ENCODE data around the gene EFCAB6.

DNA sequence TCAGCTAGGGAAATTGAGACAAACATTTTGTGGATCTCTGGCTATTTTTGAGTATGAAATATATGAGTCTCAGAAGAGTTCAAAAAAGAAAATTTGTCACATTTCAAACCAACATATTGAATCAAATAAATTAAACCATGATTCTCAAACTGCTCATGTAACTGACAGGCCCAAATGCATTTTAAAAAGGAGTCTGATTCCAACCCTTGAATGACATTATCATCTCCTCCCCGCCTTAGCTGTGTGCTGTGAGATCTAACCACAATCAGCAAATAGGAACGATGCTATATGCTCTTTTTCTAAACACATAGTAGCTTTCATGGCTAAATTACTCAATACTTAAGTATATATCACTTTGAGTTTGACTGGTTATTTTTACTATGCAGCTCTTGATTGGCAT, 57.1 kb downstream of the EFCAB6 start:
- TF ChIP-seq, protein P1, sequence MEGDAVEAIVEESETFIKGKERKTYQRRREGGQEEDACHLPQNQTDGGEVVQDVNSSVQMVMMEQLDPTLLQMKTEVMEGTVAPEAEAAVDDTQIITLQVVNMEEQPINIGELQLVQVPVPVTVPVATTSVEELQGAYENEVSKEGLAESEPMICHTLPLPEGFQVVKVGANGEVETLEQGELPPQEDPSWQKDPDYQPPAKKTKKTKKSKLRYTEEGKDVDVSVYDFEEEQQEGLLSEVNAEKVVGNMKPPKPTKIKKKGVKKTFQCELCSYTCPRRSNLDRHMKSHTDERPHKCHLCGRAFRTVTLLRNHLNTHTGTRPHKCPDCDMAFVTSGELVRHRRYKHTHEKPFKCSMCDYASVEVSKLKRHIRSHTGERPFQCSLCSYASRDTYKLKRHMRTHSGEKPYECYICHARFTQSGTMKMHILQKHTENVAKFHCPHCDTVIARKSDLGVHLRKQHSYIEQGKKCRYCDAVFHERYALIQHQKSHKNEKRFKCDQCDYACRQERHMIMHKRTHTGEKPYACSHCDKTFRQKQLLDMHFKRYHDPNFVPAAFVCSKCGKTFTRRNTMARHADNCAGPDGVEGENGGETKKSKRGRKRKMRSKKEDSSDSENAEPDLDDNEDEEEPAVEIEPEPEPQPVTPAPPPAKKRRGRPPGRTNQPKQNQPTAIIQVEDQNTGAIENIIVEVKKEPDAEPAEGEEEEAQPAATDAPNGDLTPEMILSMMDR (IDR thresholded peaks at IDR 0.05) = no peak
- TF ChIP-seq POLR2A (IDR thresholded peaks at IDR 0.05) = no peak
- no peak for TF ChIP-seq POLR2AphosphoS5 (IDR thresholded peaks at IDR 0.05)
- TF ChIP-seq EP300 (IDR thresholded peaks at IDR 0.05; ENCODE audit: low read depth) = no peak

All from transverse colon (tissue), 4 donors.